ENCODE results near the gene ARHGAP9. TPM values are rescaled to one million over a fixed set of nuclear protein-coding genes. Genes with fewer than 3 reads are reported as not detected.

ARHGAP9 gene
- total RNA-seq, 4 donors from 2014 or later: 16.6 to 50.1 (median 24.7) TPM

GRCh38 chr12:57524814-57525614 lies 45.3 kb upstream of the ARHGAP9 start:
- no peak for TF ChIP-seq CTCF (IDR thresholded peaks at IDR 0.05; ENCODE audit: low read depth)

- no peak for TF ChIP-seq CTCF (IDR thresholded peaks at IDR 0.05; ENCODE audit: low read depth)
These were observed 44.3 kb upstream of the ARHGAP9 start for GRCh38 chr12:57523706-57524614.

GRCh38 chr12:57522887-57523705 lies 43.4 kb upstream of the ARHGAP9 start:
- TF ChIP-seq CTCF (IDR thresholded peaks at IDR 0.05; ENCODE audit: low read depth): no peak

GRCh38 chr12:57522011-57522886 lies 42.6 kb upstream of the ARHGAP9 start, which contains the start of gene MBD6:
MBD6 (plus strand) TSS chr12:57522824; CDS start chr12:57524304, 1,480 bp downstream.
- TF ChIP-seq CTCF (IDR thresholded peaks at IDR 0.05; ENCODE audit: low read depth): no peak

GRCh38 chr12:57521525-57522010 lies 41.9 kb upstream of the ARHGAP9 start:
- no peak for TF ChIP-seq CTCF (IDR thresholded peaks at IDR 0.05; ENCODE audit: low read depth)

- no peak for TF ChIP-seq CTCF (IDR thresholded peaks at IDR 0.05; ENCODE audit: low read depth)
These were observed 40.6 kb upstream of the ARHGAP9 start, which contains the start of gene DDIT3 for GRCh38 chr12:57520053-57520818. DDIT3 (minus strand) TSS chr12:57520514; CDS start chr12:57517406, 3,108 bp downstream.
